MV-4-11 (cell line): ENCODE results near the gene CDKL2.
A peak's percentile ranks its signal among the peaks of the same experiment; 100 is the strongest.
"Not testable (repeated sequence)": the region's sequence is repeated elsewhere in the genome, so short reads cannot be mapped to it uniquely, and the experiment has no call there.

ENCODE experiments used
- DNase-seq: peaks from one replicate; lab custom pipeline; 2025; lab: John Stamatoyannopoulos, UW

The CDKL2 gene

GRCh38 chr4:75630174-75630936 is at the start of gene CDKL2:
Gene CDKL2 (minus strand): TSS chr4:75630528. CDS start chr4:75625988, 4,540 bp downstream.
- no peak for DNase-seq

- no peak for DNase-seq
Measured at GRCh38 chr4:75678965-75679364, 48.6 kb upstream of the CDKL2 start.

GRCh38 chr4:75678473-75678872 is 48.1 kb upstream of the CDKL2 start:
- no peak for DNase-seq

GRCh38 chr4:75675004-75675531 is 44.7 kb upstream of the CDKL2 start:
- no peak for DNase-seq

- DNase-seq, result no peak
Measured at GRCh38 chr4:75673959-75674328, 43.6 kb upstream of the CDKL2 start.

GRCh38 chr4:75673027-75673958 is 43.0 kb upstream of the CDKL2 start, which contains the start of gene G3BP2:
Gene G3BP2 (minus strand): TSS chr4:75673411. CDS start chr4:75662025, 11,386 bp downstream.
- DNase-seq, result peak; percentile 98

- DNase-seq, result peak; percentile 54
Measured at GRCh38 chr4:75672461-75673026, 42.2 kb upstream of the CDKL2 start.

- no peak for DNase-seq
Measured at GRCh38 chr4:75671802-75672421, 41.6 kb upstream of the CDKL2 start.

GRCh38 chr4:75668596-75668995 is 38.3 kb upstream of the CDKL2 start:
- DNase-seq, result no peak

GRCh38 chr4:75667636-75668035 is 37.3 kb upstream of the CDKL2 start:
- DNase-seq, result not testable (repeated sequence)

- DNase-seq, result no peak
Measured at GRCh38 chr4:75666299-75666698, 36.0 kb upstream of the CDKL2 start.

GRCh38 chr4:75664604-75665003 is 34.3 kb upstream of the CDKL2 start:
- DNase-seq, result not testable (repeated sequence)

- DNase-seq, result no peak
Measured at GRCh38 chr4:75662626-75663025, 32.3 kb upstream of the CDKL2 start.

- DNase-seq, result no peak
Measured at GRCh38 chr4:75660491-75660890, 30.2 kb upstream of the CDKL2 start.

GRCh38 chr4:75659512-75660031 is 29.2 kb upstream of the CDKL2 start:
- no peak for DNase-seq

- DNase-seq, result no peak
Measured at GRCh38 chr4:75658876-75659275, 28.5 kb upstream of the CDKL2 start.

GRCh38 chr4:75655562-75655961 is 25.2 kb upstream of the CDKL2 start:
- no peak for DNase-seq

- DNase-seq, result no peak
Measured at GRCh38 chr4:75654905-75655304, 24.6 kb upstream of the CDKL2 start.

GRCh38 chr4:75653845-75654503 is 23.6 kb upstream of the CDKL2 start:
- DNase-seq, result no peak

- peak; percentile 49 for DNase-seq
Measured at GRCh38 chr4:75644095-75644494, 13.8 kb upstream of the CDKL2 start.

GRCh38 chr4:75643651-75644050 is 13.3 kb upstream of the CDKL2 start:
- DNase-seq, result no peak
